ENCODE measurements around the gene TPP1. TPM values are rescaled to one million over a fixed set of nuclear protein-coding genes. Genes with fewer than 3 reads are reported as not detected.

The TPP1 gene
- total and polyA plus RNA-seq, 10 of the 15 experiments (the other 5 are each of a cell fraction or from before 2014, with no cell fraction given), result 7.5 to 64.6 (median 38.3) TPM

- no peak for TF ChIP-seq CEBPZ (IDR thresholded peaks at IDR 0.05; ENCODE audit: low read depth, low read length)
- TF ChIP-seq RB1 (IDR thresholded peaks at IDR 0.05; ENCODE audit: borderline replicate concordance), result no peak
- TF ChIP-seq EZH2 (IDR thresholded peaks at IDR 0.05; ENCODE audit: borderline replicate concordance, control insufficient read depth, low read depth, low read length), result no peak
- TF ChIP-seq, protein P1, sequence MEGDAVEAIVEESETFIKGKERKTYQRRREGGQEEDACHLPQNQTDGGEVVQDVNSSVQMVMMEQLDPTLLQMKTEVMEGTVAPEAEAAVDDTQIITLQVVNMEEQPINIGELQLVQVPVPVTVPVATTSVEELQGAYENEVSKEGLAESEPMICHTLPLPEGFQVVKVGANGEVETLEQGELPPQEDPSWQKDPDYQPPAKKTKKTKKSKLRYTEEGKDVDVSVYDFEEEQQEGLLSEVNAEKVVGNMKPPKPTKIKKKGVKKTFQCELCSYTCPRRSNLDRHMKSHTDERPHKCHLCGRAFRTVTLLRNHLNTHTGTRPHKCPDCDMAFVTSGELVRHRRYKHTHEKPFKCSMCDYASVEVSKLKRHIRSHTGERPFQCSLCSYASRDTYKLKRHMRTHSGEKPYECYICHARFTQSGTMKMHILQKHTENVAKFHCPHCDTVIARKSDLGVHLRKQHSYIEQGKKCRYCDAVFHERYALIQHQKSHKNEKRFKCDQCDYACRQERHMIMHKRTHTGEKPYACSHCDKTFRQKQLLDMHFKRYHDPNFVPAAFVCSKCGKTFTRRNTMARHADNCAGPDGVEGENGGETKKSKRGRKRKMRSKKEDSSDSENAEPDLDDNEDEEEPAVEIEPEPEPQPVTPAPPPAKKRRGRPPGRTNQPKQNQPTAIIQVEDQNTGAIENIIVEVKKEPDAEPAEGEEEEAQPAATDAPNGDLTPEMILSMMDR (IDR thresholded peaks at IDR 0.05 in 2 of 3, conservative IDR thresholded peaks at IDR 0.05 in 1 of 3; ENCODE audit: control insufficient read depth in 2 of 3, extremely low read depth in 1 of 3, insufficient read depth in 1 of 3, low read depth in 3 of 3, low read length in 3 of 3), result no peak
- peak; percentile 30; the same call in 1 of the 2 replicates for TF ChIP-seq IKZF1 (conservative IDR thresholded peaks at IDR 0.05)
- no peak for TF ChIP-seq KAT2A (conservative IDR thresholded peaks at IDR 0.05; ENCODE audit: control insufficient read depth, low read depth, low read length)
- TF ChIP-seq ETV6 (conservative IDR thresholded peaks at IDR 0.05 in 1 of 2, IDR thresholded peaks at IDR 0.05 in 1 of 2; ENCODE audit: borderline replicate concordance in 1 of 2, low read depth in 1 of 2), result no peak
- TF ChIP-seq GABPA (IDR thresholded peaks at IDR 0.05; ENCODE audit: low read depth), result no peak
- no peak for TF ChIP-seq CBX5 (IDR thresholded peaks at IDR 0.05; ENCODE audit: low read depth)
- TF ChIP-seq POLR2AphosphoS5 (IDR thresholded peaks at IDR 0.05; ENCODE audit: low read length), result no peak
- TF ChIP-seq BCL11A (IDR thresholded peaks at IDR 0.05; ENCODE audit: low read depth, low read length), result 0 out of 2 replicates have a peak, but pooled peaks have one; percentile 42
- TF ChIP-seq ZNF687 (IDR thresholded peaks at IDR 0.05), result peak; percentile 47; the same call in 1 of the 2 replicates
- no peak for TF ChIP-seq RFX5 (IDR thresholded peaks at IDR 0.05; ENCODE audit: low read depth, low read length)
- TF ChIP-seq HDAC6 (IDR thresholded peaks at IDR 0.05; ENCODE audit: unreplicated experiment), result no peak
- no peak for TF ChIP-seq SREBF1 (IDR thresholded peaks at IDR 0.05; ENCODE audit: low read length)
- no peak for TF ChIP-seq MLLT1 (IDR thresholded peaks at IDR 0.05)
- TF ChIP-seq IRF3 (IDR thresholded peaks at IDR 0.05), result no peak
- no peak for TF ChIP-seq SMAD5 (IDR thresholded peaks at IDR 0.05; ENCODE audit: low read depth)
- TF ChIP-seq EED (IDR thresholded peaks at IDR 0.05; ENCODE audit: low read depth), result no peak
Measured at GRCh38 chr11:6646071-6646470, 26.8 kb upstream of the TPP1 start (continued).

Data from GM12878 (cell line).